ENCODE results near the gene BBS2.

BBS2 gene

GRCh38 chr16:56519459-56520250 lies at the start of gene BBS2:
Gene BBS2, minus strand, starts transcription at chr16:56520024. Its CDS starts 162 bp downstream, at chr16:56519862.
- FAIRE-seq = peak; percentile 8

DNA sequence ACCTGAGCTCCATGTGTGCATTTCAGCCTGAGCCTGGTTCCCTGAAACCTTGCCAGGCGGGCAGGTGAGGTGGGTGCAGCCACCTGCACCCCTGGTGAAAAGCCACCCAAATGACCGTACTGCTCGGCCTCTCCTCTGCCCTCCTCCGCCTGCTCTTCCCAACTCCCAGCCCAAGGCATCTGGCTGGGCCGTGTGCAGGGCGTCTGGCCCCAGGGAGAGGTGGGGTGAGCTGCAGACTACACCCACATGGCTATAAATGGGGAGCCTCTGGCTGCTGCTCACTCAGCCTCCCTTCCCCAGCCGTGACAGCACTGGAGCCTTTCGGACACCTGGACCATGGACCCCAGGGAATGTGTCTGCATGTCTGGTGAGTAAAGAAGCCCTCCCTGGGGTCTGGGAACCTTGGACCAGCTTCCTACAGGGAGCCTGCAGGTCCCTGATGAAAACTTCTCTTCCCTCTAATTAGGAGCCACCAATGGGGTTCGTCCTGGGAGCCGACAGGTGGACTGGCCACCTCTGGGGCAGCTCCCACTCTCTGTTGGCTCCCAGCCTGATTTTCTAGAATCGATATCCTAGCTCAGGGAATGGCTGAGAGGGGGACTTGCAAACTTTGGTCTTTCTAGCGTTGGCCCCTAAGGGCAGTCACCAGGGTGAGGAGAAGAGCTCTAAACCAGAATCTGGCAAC lies 45.1 kb upstream of the BBS2 start, which contains the start of gene MT4:
MT4 (plus strand) TSS at position 281 of the 685 bp plus-strand sequence; CDS start at position 337, 56 bp downstream.
- FAIRE-seq = no peak

DNA sequence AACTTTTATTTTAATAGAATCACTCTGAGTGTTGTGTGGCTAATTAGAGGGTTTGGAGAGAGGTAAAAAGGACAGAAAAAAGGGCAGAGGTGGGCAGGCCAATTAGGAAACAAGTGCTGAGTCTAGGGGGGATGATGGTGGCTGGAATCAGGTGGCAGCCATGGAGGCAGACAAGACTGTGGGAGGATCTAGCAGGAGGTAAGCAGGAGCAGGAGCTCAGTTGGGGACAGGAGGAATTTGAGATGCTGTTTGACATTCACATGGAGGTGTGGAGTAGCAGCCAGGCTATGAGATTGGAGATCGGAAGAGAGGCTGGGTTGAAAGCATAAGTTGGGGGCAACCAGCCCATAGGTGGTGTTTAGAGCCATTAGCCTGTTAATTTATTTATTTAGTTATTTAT lies 41.3 kb upstream of the BBS2 start:
- FAIRE-seq = no peak

DNA sequence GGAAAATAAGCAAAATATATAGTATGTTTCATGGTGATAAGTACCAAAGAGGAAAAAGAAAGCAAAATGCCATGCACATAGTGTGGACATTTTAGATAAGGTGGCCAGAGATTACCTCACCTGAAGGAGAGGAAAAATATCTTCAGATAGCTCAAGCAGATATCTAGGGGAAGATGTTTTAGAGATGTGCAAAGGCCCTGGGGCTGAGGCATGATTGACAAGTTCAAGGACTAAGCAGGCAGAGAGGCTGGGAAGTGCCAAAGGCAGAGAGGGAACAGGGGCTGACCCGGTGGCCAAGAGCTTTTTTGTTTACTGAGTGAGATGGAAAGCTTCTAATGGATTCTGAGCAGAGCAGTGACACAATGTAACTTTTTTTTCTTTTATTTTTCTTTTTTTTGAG lies 40.6 kb upstream of the BBS2 start:
- FAIRE-seq = no peak

GRCh38 chr16:56559109-56559508 lies 39.3 kb upstream of the BBS2 start:
- no peak for FAIRE-seq

GRCh38 chr16:56558024-56558747 lies 38.4 kb upstream of the BBS2 start:
- no peak for FAIRE-seq

- no peak for FAIRE-seq
These were observed 34.6 kb upstream of the BBS2 start for GRCh38 chr16:56554441-56554840.

DNA sequence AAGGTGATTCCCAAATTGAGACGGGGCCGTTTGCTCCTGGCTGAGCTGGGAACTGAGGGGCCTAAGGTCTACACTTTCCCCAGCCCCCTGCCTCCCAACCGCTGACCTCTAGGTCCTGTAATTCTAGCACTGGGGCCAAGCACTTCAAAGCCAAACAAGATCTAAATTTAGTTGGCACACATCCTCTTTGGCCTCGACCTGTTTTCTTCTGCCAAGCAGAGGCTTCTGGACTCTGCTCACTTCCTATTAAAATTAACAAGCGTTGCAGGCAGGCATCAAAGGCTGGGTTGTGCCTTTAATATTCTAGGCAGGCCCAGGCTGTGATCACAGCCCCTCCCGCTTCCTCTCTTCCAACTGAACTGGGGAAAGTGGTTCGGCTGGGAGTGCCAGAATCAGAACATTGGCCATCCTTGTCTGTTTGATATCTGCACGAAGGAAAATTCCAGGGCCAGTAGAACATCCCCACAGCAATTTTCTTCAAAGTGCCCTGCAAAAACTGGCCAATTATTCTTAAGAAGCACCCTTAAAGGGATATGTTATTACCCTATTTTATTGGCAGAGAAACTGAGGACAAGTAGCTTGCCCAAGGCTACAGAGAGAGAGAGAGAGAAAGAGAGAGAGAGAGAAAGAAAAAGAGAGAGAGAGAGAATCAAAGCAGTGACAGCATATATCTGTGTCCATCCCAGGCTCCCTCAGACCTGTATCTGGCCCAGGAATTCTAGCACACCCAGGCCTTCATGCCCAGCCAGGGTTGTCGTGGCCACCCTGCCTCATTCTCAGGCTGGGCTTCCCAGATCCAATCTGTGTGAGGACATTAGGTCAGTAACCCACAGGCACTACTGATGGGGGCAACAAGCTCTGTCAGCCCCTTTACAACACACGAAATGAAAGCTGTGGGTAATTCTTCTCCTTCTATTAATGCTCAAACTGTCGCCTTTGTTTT lies 32.2 kb upstream of the BBS2 start:
- FAIRE-seq = no peak

DNA sequence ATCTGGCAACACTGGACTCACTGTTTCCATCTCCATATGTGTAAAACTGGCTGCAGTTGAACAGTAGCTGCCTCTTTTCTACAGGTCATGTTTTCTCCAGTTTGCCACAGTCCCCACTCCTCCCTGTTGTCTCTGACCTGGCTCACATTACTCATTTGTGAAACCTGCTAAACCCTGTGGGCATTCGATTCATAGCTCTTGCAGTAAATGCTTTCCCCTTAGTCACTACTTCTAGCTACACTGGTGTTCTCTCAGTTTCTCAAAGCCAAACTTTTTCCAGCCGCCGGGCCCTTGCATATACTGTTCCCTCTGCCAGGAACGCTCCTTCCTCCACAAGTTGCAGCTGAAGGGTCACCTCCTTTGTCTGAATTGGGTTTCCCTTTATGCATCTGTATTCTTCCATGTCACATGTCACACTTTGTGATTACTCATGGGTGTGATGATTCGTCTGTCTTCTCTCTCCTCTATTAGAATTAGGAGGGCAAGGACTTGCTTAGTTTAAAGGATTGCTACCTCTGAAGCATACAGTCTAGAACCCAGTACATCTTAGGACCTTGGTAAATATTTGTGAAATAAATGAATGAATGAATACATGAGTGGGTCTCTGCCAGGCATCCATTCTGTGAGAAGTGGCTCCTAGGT lies 30.0 kb upstream of the BBS2 start:
- no peak for FAIRE-seq

GRCh38 chr16:56549161-56549560 lies 29.3 kb upstream of the BBS2 start:
- FAIRE-seq = no peak

DNA sequence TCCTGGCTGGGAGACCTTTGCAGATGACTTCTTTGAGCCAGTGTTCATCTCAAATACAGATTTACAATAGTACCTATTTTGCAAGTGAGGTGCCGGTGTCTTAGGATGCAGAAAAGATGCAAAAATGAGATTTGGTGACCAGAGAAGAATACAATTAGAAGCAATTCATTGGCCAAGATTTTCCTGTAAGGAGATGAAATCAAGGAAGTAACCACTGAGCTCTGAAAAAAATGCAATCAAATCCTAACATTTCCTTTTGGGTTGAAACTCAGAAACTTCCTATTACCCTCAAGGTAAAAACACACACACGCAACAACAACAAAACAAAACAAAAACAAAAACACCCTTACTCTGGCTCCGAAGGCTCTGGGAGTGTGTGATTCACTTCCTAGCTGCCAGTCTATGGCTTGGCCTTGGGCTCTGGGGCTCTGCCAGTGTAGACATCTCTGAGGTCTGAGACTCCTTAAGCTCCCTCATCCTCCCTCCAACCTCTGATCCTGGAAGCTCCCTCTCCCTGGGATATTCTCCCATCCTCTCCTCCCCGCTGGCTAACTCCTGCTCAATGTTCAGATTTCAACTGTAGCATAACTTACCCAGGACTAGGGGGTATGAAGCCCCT lies 28.2 kb upstream of the BBS2 start:
- FAIRE-seq = no peak

DNA sequence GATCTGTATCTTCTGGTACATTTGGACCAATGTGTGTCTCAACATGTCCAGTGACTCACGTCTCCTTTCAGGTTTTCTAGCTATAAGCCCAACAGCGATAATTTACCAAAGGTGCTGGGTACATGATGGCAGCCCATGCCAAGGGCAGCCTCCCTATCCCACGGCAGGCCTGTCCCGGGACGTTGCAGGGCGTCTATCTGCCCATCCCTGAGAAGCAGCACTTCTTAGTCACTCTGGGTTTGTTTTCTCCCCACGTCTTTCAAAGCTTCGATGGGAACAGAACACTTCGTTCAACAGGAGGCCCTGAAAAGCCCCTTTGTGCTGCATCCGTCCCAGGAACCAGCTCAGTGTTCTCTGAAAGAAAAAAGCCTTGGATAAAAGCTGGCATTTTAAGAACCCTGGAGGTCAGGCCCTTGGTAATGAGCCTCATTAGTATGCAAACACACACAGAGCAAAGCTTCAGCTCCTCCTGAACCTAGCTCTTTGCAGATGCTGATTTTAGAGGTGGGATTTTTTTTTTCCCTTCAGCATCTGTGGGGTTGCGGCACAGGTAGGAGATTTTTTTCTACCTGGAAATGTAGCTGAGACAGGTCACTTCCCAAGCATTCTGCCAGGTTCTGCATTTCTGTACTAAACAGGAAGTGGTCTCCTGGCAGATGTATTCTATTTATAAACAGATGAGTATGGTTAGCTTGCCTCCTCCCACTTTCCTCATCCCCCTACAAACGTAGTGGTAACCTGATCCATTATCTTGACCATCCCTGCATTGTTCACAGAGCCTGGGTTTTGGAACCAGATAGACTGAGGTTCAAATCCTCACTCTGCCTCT lies 27.5 kb upstream of the BBS2 start:
- FAIRE-seq = no peak

DNA sequence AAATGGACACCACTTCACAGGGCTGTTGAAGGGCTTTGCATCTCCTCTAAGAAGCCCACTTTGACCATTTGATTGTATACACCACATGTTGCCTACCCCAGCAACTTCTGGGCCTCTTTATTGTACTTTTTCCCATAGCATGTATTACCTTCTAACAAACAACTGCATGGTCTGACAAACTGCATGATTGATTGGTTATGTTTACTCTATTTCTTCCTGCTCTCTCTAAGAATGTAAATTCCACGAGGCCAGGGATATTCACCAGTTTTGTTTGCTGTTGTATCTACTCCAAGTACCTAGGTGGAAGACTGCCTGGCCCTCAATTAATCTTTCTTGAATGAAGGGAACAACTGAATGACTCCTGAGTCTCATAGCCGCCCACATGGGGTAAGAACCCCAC lies 22.2 kb upstream of the BBS2 start:
- no peak for FAIRE-seq

DNA sequence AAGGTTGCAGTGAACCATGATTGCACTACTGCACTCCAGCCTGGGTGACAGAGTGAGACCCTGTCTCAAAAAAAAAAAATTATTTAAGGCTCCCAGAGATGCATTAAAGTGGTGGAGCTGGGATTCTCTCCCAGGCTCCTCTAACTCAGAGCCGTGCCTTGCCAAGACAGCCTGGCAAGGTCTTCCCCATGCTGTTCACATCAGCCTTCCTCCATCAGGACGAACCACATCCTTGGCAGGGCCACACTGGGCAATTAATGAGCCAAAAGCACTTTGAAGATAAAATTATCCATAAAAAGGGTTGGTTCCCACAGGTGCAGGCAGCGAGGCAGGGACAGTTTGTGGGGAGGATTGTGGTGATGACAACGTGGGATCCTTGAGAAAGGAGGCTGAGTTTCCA lies 19.8 kb upstream of the BBS2 start:
- no peak for FAIRE-seq

DNA sequence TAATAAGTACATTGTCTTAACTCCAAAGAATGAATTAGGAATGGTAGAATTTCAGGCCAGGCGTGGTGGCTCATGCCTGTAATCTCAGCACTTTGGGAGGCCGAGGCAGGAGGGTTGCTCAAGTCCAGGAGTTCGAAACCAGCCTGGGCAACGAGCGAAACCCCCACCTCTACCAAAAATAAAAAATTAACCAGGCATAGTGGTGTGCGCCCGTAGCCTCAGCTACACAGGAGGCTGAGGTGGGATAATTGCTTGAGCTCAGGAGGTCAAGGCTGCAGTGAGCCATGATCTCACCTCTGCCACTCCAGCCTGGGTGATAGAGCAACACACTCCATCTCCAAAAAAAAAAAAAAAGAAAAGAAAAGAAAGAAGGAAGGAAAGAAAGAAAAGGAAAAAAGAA lies 18.5 kb upstream of the BBS2 start:
- no peak for FAIRE-seq

DNA sequence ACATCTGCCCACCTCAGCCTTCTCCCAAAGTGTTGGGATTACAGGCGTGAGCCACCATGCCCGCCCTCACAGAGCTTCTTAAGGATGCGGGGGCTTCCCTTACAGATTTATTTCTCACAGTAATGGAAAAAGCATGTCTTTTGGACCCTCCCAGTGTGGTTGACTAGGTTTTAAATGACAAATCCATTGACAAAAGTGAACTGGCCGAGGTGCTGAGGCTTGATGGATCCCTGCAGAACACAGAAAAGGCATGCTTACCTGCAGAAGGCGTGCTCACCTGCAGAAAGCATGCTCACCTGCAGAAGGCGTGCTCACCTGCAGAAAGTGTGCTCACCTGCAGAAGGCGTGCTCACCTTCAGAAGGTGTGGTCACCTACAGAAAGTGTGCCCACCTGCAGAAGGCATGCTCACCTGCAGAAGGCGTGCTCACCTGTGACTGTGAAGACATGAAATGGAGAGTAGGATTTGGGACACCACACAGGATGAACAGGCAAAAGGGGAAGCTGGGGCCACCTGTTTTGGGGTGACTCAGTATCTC lies 15.1 kb upstream of the BBS2 start:
- no peak for FAIRE-seq

- no peak for FAIRE-seq
These were observed 12.9 kb upstream of the BBS2 start for GRCh38 chr16:56532714-56533113.

DNA sequence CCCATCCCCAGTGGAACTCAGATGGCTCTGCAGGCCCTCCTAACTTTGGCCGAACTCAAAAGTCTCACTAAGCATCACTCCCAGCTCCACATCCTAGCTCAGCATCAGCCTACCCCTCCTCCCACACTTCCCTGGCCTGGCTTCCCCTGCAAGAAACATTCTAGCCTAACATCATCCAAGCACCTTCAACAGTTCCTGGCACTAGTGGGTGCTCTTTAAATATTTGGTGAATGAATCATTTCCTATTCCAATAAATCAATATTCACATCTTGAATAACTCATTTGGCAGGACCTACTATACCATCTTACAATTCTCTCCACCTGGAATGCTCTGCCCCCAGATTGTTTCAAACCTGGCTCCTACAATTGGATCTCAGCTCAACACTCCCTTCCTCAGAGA lies 11.0 kb upstream of the BBS2 start:
- no peak for FAIRE-seq

DNA sequence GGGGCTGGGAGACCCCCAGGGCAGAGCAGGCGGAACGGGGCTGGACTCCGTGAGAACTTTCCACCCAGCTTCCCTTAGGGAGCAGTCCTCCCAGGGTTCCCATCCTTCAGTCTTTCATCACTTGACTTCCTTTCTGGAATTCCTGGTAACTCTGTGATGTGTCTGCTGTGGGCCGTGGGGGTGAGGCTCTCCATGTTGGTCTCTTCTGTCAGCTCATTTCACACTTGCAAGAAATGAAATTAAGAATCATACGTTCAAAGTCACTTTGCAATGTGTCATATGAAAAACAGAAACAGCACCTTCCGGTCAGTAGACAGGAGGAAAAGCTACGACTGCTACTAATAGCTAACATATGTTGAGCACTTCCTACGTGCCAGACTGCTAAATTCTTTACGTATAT lies 5.4 kb upstream of the BBS2 start:
- FAIRE-seq = no peak

- no peak for FAIRE-seq
These were observed 390 bp upstream of the BBS2 start for GRCh38 chr16:56520251-56520577.

DNA sequence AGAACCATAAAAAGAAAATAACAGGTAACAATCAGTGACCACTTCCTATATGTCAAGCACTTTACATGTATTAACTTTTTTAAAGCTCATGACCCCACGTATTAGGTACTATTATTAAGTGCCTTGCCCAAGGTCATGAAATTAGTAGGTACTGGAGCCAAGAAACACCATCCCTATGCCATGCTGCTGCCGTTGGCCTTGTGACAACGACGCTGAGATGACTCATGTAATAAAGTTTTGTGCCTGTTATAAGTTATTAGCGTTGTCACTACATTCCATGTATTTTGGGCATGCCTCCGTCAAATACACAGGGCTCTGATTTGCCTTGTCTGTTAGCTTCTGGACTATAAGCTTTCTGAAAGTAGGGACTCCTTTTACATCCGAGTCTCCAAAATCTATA lies 1.4 kb downstream of the BBS2 start:
- FAIRE-seq = no peak

Measured in G401.6 (cell line).